SK-N-SH (cell line): Measurements from ENCODE around the gene PYCR2. TPM values are rescaled to one million over a fixed set of nuclear protein-coding genes. Genes with fewer than 3 reads are reported as not detected.

ENCODE experiments used
- CTCF ChIA-PET: fragments of 300-600, 350-600 bp; formaldehyde crosslinking; extraction: SDS; loops from one replicate; lab custom pipeline; 2021; lab: Yijun Ruan, JAX
- POLR2A ChIA-PET: fragments of 350-600 bp; sonication (Branson Sonifier 250); formaldehyde crosslinking; extraction: SDS; loops from one replicate; lab custom pipeline; 2020; ENCODE audit warnings: antibody characterized with exemption, inconsistent platforms; lab: Yijun Ruan, JAX
- DNase-seq: peaks from one replicate; pipeline ENCODE4 v3.0.0; 2012
- H2AFZ ChIP-seq: fragments of 200-600 bp; sonication (generic); 2 replicates; pipeline ENCODE4 v1.8.1; 2016; ENCODE audit warnings: antibody characterized with exemption, mild to moderate bottlenecking, low read depth
- H3F3A ChIP-seq: fragments of 200-600 bp; sonication (generic); replicated peaks from 2 replicates; pipeline ENCODE3; 2016; ENCODE audit warnings: antibody characterized with exemption, mild to moderate bottlenecking; ENCODE audit not compliant: insufficient read depth
- H3K27ac ChIP-seq, 2 experiments: fragments of 200-500 bp in 1 of 2; fragments of 200-600 bp in 1 of 2; sonication (Bioruptor generic) in 1 of 2; sonication (generic), shearing (Covaris generic) in 1 of 2; 2 replicates each; pipeline versions ENCODE4 v1.5.1 to v1.6.1; 2014 to 2016; ENCODE audit warnings: low read depth in 2 of 2, inconsistent platforms in 1 of 2, low read length in 1 of 2, mild to moderate bottlenecking in 1 of 2, mixed read lengths in 1 of 2
- H3K27me3 ChIP-seq: fragments of 200-600 bp; sonication (generic), shearing (Covaris generic); 2 replicates; pipeline ENCODE4 v1.6.1; 2016; ENCODE audit warnings: mixed run types; ENCODE audit not compliant: insufficient read depth
- H3K36me3 ChIP-seq, 2 experiments: fragments of 200-500 bp in 1 of 2; fragments of 200-600 bp in 1 of 2; sonication (Bioruptor generic) in 1 of 2; sonication (generic) in 1 of 2; replicated peaks in 1 of 2; 2 replicates each; pipeline versions ENCODE3 to v1.5.1; 2014 to 2016; ENCODE audit warnings: low read length in 1 of 2, mild to moderate bottlenecking in 1 of 2; ENCODE audit not compliant: insufficient read depth in 2 of 2, control insufficient read depth in 1 of 2
- H3K4me1 ChIP-seq, 2 experiments: fragments of 200-500 bp in 1 of 2; fragments of 200-600 bp in 1 of 2; sonication (Bioruptor generic) in 1 of 2; sonication (generic), shearing (Covaris generic) in 1 of 2; 2 replicates each; pipeline versions ENCODE4 v1.5.1 to v1.6.1; 2014 to 2016; ENCODE audit warnings: low read depth in 1 of 2, low read length in 1 of 2, mixed run types in 1 of 2; ENCODE audit not compliant: insufficient read depth in 2 of 2, control insufficient read depth in 1 of 2
- H3K4me2 ChIP-seq: fragments of 200-600 bp; sonication (generic), shearing (Covaris generic); 2 replicates; pipeline ENCODE4 v1.6.1; 2017; ENCODE audit warnings: mixed run types
- H3K4me3 ChIP-seq, 2 experiments: fragments of 200-500 bp in 1 of 2; fragments of 200-600 bp in 1 of 2; sonication (Bioruptor generic) in 1 of 2; sonication (generic), shearing (Covaris generic) in 1 of 2; 2 replicates each; pipeline versions ENCODE4 v1.5.1 to v1.8.1; 2014 to 2016; ENCODE audit warnings: low read depth in 2 of 2, inconsistent platforms in 1 of 2, low read length in 1 of 2, mild to moderate bottlenecking in 1 of 2, mixed read lengths in 1 of 2, moderate library complexity in 1 of 2
- H3K79me2 ChIP-seq: fragments of 200-600 bp; sonication (generic); 2 replicates; pipeline ENCODE4 v1.8.1; 2017; ENCODE audit warnings: mild to moderate bottlenecking; ENCODE audit not compliant: insufficient read depth
- H3K9ac ChIP-seq: fragments of 200-600 bp; sonication (generic); 2 replicates; pipeline ENCODE4 v1.6.1; 2017; ENCODE audit warnings: mixed run types
- H3K9me2 ChIP-seq: fragments of 200-600 bp; sonication (generic); 2 replicates; pipeline ENCODE4 v1.6.1; 2017; ENCODE audit warnings: mixed run types
- H3K9me3 ChIP-seq: fragments of 200-600 bp; sonication (generic); 2 replicates; pipeline ENCODE4 v1.6.1; 2017; ENCODE audit warnings: mixed run types, mild to moderate bottlenecking, moderate library complexity
- H4K20me1 ChIP-seq: fragments of 200-600 bp; sonication (generic); 2 replicates; pipeline ENCODE4 v1.6.1; 2017; ENCODE audit warnings: mild to moderate bottlenecking, mixed run types; ENCODE audit not compliant: insufficient read depth
- CHD2 ChIP-seq: fragments of 150-350 bp; IDR thresholded peaks from 2 replicates; pipeline ENCODE4 v1.6.1; 2018; ENCODE audit warnings: low read length; ENCODE audit not compliant: partially characterized antibody
- EP300 ChIP-seq, 2 experiments: IDR thresholded peaks; 2 replicates each; pipeline versions ENCODE4 v1.4.0 to v1.6.1; 2012; ENCODE audit warnings: borderline replicate concordance in 1 of 2, low read depth in 1 of 2, low read length in 1 of 2
- EZH2phosphoT487 ChIP-seq: fragments of 200-600 bp; sonication (generic); IDR thresholded peaks from 2 replicates; pipeline ENCODE4 v1.6.1; 2017; ENCODE audit warnings: low read depth, mixed run types, mild to moderate bottlenecking, antibody characterized with exemption, moderate library complexity, borderline replicate concordance
- FOSL2 ChIP-seq: IDR thresholded peaks from 2 replicates; pipeline ENCODE4 v1.4.0; 2012; ENCODE audit warnings: low read depth, mild to moderate bottlenecking, moderate library complexity, borderline replicate concordance
- FOXJ3 ChIP-seq: sonication (generic); formaldehyde crosslinking; IDR thresholded peaks from 2 replicates; pipeline ENCODE4 v1.5.1; 2020; ENCODE audit warnings: mild to moderate bottlenecking, missing genetic modification reagents
- FOXM1 ChIP-seq: IDR thresholded peaks from 2 replicates; pipeline ENCODE4 v1.4.0; 2012; ENCODE audit warnings: low read depth, mild to moderate bottlenecking
- GABPA ChIP-seq: IDR thresholded peaks from 2 replicates; pipeline ENCODE4 v1.4.0; 2012; ENCODE audit warnings: low read depth, mild to moderate bottlenecking
- GATA2 ChIP-seq: sonication (generic); formaldehyde crosslinking; IDR thresholded peaks from 2 replicates; pipeline ENCODE4 v1.5.0; 2020; ENCODE audit warnings: mild to moderate bottlenecking, missing genetic modification reagents
- MEF2A ChIP-seq: IDR thresholded peaks from 2 replicates; pipeline ENCODE4 v1.4.0; 2012; ENCODE audit warnings: low read depth, borderline replicate concordance
- MXI1 ChIP-seq: IDR thresholded peaks from 2 replicates; pipeline ENCODE4 v1.6.1; 2012; ENCODE audit warnings: mild to moderate bottlenecking, low read depth, low read length, improper control_type of control experiment
- NFIC ChIP-seq: IDR thresholded peaks from 2 replicates; pipeline ENCODE4 v1.4.0; 2012; ENCODE audit warnings: borderline replicate concordance
- RAD21 ChIP-seq: IDR thresholded peaks from 2 replicates; pipeline ENCODE4 v1.6.1; 2012; ENCODE audit warnings: mild to moderate bottlenecking, low read length
- RFX5 ChIP-seq: IDR thresholded peaks from 2 replicates; pipeline ENCODE4 v1.6.1; 2012; ENCODE audit warnings: mild to moderate bottlenecking, improper control_type of control experiment, low read length
- RXRA ChIP-seq: IDR thresholded peaks from 2 replicates; pipeline ENCODE4 v1.4.0; 2012; ENCODE audit warnings: low read depth, mild to moderate bottlenecking, borderline replicate concordance
- SMC3 ChIP-seq: IDR thresholded peaks from 2 replicates; pipeline ENCODE4 v1.6.1; 2012; ENCODE audit warnings: low read depth, low read length, improper control_type of control experiment
- WGBS: methylation state at CpG from one replicate; pipeline ENCODE4 v1.1.6; 2017; ENCODE audit warnings: low lambda C conversion rate; 5-methylcytosine and 5-hydroxymethylcytosine counted together
- polyA plus RNA-seq, 3 experiments: library from polyadenylated mRNA; depleted of rRNA; stranded (reverse); fragments of >200 nt; gene quantifications; 2 replicates each; pipeline ENCODE4 v1.2.3, GENCODE V29; 2012
- TF ChIP-seq, protein P1 (sequence below): IDR thresholded peaks from 2 replicates; pipeline ENCODE4; 2012
- TF ChIP-seq, protein P2 (sequence below): fragments of 150-350 bp; IDR thresholded peaks from 2 replicates; pipeline ENCODE4 v1.6.1; 2017; ENCODE audit warnings: antibody characterized with exemption, low read length, low read depth, borderline replicate concordance
- TF ChIP-seq, protein P3 (sequence below): IDR thresholded peaks from 2 replicates; pipeline ENCODE4 v1.6.1; 2012; ENCODE audit warnings: mild to moderate bottlenecking, low read depth, low read length, moderate library complexity
- TF ChIP-seq, protein P4 (sequence below): IDR thresholded peaks from 2 replicates; pipeline ENCODE4 v1.4.0; 2012; ENCODE audit warnings: low read depth
- TF ChIP-seq, protein P5 (sequence below): IDR thresholded peaks from 2 replicates; pipeline ENCODE4 v1.4.0; 2012; ENCODE audit warnings: low read depth, borderline replicate concordance

PYCR2 gene
- polyA plus RNA-seq, 1 of the 3 experiments (the other 2 are of a cell fraction): 95.3 TPM

DNA sequence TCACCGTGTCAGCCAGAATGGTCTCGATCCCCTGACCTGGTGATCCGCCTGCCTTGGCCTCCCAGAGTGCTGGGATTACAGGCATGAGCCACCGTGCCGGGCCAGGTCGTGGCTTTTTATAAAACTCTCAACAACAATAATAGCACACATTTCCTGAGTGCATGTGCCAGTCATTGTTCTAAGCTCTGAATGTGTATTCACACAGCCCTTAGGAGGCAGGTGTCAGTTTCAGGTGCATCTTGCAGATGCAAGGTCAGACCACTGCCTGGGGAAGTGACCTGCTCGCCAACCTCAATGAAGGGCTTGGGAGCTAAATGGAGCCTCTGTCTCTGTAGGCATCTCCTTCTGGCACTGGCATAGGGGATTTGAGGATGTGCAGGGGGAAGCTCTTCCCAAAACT, 18.5 kb upstream of the PYCR2 start:
- WGBS: 84% methylated on average over 7 of the region's 7 CpGs
- H3K9me2 ChIP-seq: no peaks in the 10 kb centered on the region
- H3K9ac ChIP-seq: no peak overlapping the region
- H3K79me2 ChIP-seq: no peaks in the 10 kb centered on the region
- H3K9me3 ChIP-seq: no peaks in the 10 kb centered on the region
- CTCF ChIA-PET: interaction anchor here (0.6 to 2.9 kb wide), 4 partner anchors 16 to 468 kb away, joined by 3 to 15 read pairs (median 4); no protein-coding TSS in a partner anchor
- no peak overlapping the region for H2AFZ ChIP-seq
- H3K27me3 ChIP-seq: no peaks in the 10 kb centered on the region; the same call in 1 of the 2 replicates
- H4K20me1 ChIP-seq: no peaks in the 10 kb centered on the region
- no peaks in the 10 kb centered on the region for H3K36me3 ChIP-seq
- no peak overlapping the region for H3K4me2 ChIP-seq
- TF ChIP-seq EP300 (IDR thresholded peaks at IDR 0.05; ENCODE audit: borderline replicate concordance in 1 of 2, low read depth in 1 of 2, low read length in 1 of 2) (no peak), SMC3 (no peak), GABPA (no peak), RFX5 (no peak), MXI1 (no peak), MEF2A (no peak), FOSL2 (no peak)
- TF ChIP-seq, protein P1, sequence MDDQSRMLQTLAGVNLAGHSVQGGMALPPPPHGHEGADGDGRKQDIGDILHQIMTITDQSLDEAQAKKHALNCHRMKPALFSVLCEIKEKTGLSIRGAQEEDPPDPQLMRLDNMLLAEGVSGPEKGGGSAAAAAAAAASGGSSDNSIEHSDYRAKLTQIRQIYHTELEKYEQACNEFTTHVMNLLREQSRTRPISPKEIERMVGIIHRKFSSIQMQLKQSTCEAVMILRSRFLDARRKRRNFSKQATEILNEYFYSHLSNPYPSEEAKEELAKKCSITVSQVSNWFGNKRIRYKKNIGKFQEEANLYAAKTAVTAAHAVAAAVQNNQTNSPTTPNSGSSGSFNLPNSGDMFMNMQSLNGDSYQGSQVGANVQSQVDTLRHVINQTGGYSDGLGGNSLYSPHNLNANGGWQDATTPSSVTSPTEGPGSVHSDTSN: no peak
- TF ChIP-seq, all 33 proteins: peak for 0
- Histone ChIP-seq H3F3A (no peaks in the 10 kb centered on the region), H3K27ac (no peak overlapping the region), H3K4me1 (peaks cover 0 to 16% of the 10 kb centered on the region in 2 experiments; a peak in 1 of 4 replicates), H3K4me3 (no peak overlapping the region)
- DNase-seq: no peak
- POLR2A ChIA-PET: no interaction called here

DNA sequence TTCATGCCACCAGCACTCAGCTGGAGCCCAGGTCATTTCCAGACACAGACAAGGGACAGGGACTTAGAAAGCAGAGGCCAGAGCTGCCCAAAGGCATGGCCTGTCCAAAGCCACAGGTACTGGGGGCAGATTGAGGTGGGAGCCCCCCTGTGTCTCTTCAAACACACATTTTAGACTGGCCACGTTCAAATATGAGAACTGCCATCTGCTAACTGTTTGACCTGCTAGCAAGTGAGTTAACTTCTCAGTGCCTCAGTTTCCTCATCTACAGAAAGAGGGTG, 17.8 kb upstream of the PYCR2 start:
- Histone ChIP-seq H3K9ac (no peak overlapping the region), H4K20me1 (no peaks in the 10 kb centered on the region), H2AFZ (no peak overlapping the region), H3K27me3 (no peaks in the 10 kb centered on the region), H3K9me2 (no peaks in the 10 kb centered on the region), H3K4me3 (no peak overlapping the region), H3K27ac (no peak overlapping the region; a peak in 1 of 4 replicates), H3K4me1 (peaks cover 0 to 16% of the 10 kb centered on the region in 2 experiments; a peak in 1 of 4 replicates), H3K4me2 (no peak overlapping the region), H3K9me3 (no peaks in the 10 kb centered on the region), H3K36me3 (no peaks in the 10 kb centered on the region), H3K79me2 (no peaks in the 10 kb centered on the region), H3F3A (no peaks in the 10 kb centered on the region)
- POLR2A ChIA-PET: no interaction called here
- WGBS: 58% methylated on average over 1 of the region's 1 CpG
- DNase-seq: no peak
- CTCF ChIA-PET: interaction anchor here (1.0 to 2.9 kb wide), 4 partner anchors 11 to 467 kb away, joined by 3 to 15 read pairs (median 4); no protein-coding TSS in a partner anchor
- no peak for TF ChIP-seq FOXJ3 (CRISPR knock-in tag)
- no peak for TF ChIP-seq GABPA
- TF ChIP-seq, protein P2, sequence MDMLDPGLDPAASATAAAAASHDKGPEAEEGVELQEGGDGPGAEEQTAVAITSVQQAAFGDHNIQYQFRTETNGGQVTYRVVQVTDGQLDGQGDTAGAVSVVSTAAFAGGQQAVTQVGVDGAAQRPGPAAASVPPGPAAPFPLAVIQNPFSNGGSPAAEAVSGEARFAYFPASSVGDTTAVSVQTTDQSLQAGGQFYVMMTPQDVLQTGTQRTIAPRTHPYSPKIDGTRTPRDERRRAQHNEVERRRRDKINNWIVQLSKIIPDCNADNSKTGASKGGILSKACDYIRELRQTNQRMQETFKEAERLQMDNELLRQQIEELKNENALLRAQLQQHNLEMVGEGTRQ: no peak
- TF ChIP-seq EP300 (IDR thresholded peaks at IDR 0.05; ENCODE audit: borderline replicate concordance in 1 of 2, low read depth in 1 of 2, low read length in 1 of 2): no peak
- TF ChIP-seq CHD2: no peak
- no peak for TF ChIP-seq EZH2phosphoT487
- no peak for TF ChIP-seq RAD21
- TF ChIP-seq, protein P3, sequence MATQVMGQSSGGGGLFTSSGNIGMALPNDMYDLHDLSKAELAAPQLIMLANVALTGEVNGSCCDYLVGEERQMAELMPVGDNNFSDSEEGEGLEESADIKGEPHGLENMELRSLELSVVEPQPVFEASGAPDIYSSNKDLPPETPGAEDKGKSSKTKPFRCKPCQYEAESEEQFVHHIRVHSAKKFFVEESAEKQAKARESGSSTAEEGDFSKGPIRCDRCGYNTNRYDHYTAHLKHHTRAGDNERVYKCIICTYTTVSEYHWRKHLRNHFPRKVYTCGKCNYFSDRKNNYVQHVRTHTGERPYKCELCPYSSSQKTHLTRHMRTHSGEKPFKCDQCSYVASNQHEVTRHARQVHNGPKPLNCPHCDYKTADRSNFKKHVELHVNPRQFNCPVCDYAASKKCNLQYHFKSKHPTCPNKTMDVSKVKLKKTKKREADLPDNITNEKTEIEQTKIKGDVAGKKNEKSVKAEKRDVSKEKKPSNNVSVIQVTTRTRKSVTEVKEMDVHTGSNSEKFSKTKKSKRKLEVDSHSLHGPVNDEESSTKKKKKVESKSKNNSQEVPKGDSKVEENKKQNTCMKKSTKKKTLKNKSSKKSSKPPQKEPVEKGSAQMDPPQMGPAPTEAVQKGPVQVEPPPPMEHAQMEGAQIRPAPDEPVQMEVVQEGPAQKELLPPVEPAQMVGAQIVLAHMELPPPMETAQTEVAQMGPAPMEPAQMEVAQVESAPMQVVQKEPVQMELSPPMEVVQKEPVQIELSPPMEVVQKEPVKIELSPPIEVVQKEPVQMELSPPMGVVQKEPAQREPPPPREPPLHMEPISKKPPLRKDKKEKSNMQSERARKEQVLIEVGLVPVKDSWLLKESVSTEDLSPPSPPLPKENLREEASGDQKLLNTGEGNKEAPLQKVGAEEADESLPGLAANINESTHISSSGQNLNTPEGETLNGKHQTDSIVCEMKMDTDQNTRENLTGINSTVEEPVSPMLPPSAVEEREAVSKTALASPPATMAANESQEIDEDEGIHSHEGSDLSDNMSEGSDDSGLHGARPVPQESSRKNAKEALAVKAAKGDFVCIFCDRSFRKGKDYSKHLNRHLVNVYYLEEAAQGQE: no peak
- TF ChIP-seq, protein P4, sequence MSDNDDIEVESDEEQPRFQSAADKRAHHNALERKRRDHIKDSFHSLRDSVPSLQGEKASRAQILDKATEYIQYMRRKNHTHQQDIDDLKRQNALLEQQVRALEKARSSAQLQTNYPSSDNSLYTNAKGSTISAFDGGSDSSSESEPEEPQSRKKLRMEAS: no peak
- no peak for TF ChIP-seq FOSL2
- no peak for TF ChIP-seq FOXM1
- no peak for TF ChIP-seq GATA2 (CRISPR knock-in tag)
- no peak for TF ChIP-seq RXRA
- no peak for TF ChIP-seq NFIC
- TF ChIP-seq, protein P5, sequence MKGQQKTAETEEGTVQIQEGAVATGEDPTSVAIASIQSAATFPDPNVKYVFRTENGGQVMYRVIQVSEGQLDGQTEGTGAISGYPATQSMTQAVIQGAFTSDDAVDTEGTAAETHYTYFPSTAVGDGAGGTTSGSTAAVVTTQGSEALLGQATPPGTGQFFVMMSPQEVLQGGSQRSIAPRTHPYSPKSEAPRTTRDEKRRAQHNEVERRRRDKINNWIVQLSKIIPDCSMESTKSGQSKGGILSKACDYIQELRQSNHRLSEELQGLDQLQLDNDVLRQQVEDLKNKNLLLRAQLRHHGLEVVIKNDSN: no peak
- TF ChIP-seq, protein P1: no peak
